ENCODE results near the gene ATOX1. TPM values are rescaled to one million over a fixed set of nuclear protein-coding genes. Genes with fewer than 3 reads are reported as not detected.

Gene ATOX1
- total and polyA plus RNA-seq, 2 of the 4 experiments (the other 2 are of a cell fraction), result 56.3 to 360 TPM

GRCh38 chr5:151734064-151734408 is 24.4 kb downstream of the ATOX1 start:
- no peaks in the 10 kb centered on the region for H3K27me3 ChIP-seq (ENCODE audit: control insufficient read depth, insufficient read depth, low read length)
- H2AK9ac ChIP-seq (replicated peaks; ENCODE audit: low read depth, low read length, poor library complexity), result no peak overlapping the region
- H2BK120ac ChIP-seq (ENCODE audit: low read depth, low read length), result no peak overlapping the region
- no peaks in the 10 kb centered on the region for H3K36me3 ChIP-seq (ENCODE audit: control insufficient read depth, insufficient read depth, low read length)
- H4K20me1 ChIP-seq (ENCODE audit: insufficient read depth, low read length), result no peaks in the 10 kb centered on the region
- H2BK20ac ChIP-seq (ENCODE audit: low read depth, low read length), result no peak overlapping the region
- no peak overlapping the region for H3K56ac ChIP-seq (ENCODE audit: extremely low read depth, insufficient read depth, low read length)
- H4K8ac ChIP-seq (ENCODE audit: low read depth in 2 of 2, low read length in 2 of 2), result no peak overlapping the region
- ChIA-PET CTCF (no interaction called here), POLR2A (ENCODE audit: unreplicated experiment) (interaction anchor here (1.3 kb wide), 1 partner anchor 47 kb away, joined by 3 read pairs; the partner anchor contains the start of gene SPARC)
- H3K9ac ChIP-seq (ENCODE audit: low read depth, low read length), result no peak overlapping the region
- 0 out of 2 replicates have a peak, but pooled peaks cover 2% of the 10 kb centered on the region for H3K9me3 ChIP-seq (ENCODE audit: control insufficient read depth, insufficient read depth, low read length)
- H3K4me2 ChIP-seq (ENCODE audit: low read depth, low read length), result no peak overlapping the region
- dilution Hi-C loops (cut with HindIII; ENCODE audit: low sequenced_read_pairs, unreplicated experiment) (no loop called here), in situ Hi-C loops (cut with MboI; ENCODE audit: low sequenced_read_pairs) (no loop called here), intact Hi-C loops (cut with micrococcal nuclease) (no loop called here)
- H3K4me3 ChIP-seq (ENCODE audit: insufficient read depth, low read depth, low read length), result no peak overlapping the region
- 100% methylated on average over 1 of the region's 3 CpGs; no CpG with 5 or more reads in 1 of the 2 experiments for WGBS, 2 experiments (ENCODE audit: extremely low coverage in 2 of 2, insufficient read length in 1 of 2)
- H4K5ac ChIP-seq (ENCODE audit: low read depth, low read length), result no peak overlapping the region
- H3K14ac ChIP-seq (replicated peaks; ENCODE audit: low read depth, low read length), result no peak overlapping the region
- H2AK5ac ChIP-seq (ENCODE audit: low read depth, low read length), result no peak overlapping the region
- TF ChIP-seq RAD21 (IDR thresholded peaks at IDR 0.05; ENCODE audit: low read length) (no peak), MAZ (IDR thresholded peaks at IDR 0.05; ENCODE audit: borderline replicate concordance, low read depth, low read length) (no peak), MAFK (IDR thresholded peaks at IDR 0.05; ENCODE audit: low read depth, low read length) (no peak), NFE2L2 (IDR thresholded peaks at IDR 0.05; ENCODE audit: low read depth, low read length) (no peak), ELK1 (IDR thresholded peaks at IDR 0.05; ENCODE audit: borderline replicate concordance, low read depth, low read length) (no peak), FOS (IDR thresholded peaks at IDR 0.05; ENCODE audit: low read depth, low read length) (no peak), POLR2A (IDR thresholded peaks at IDR 0.05; ENCODE audit: low read depth, low read length) (no peak), CEBPB (IDR thresholded peaks at IDR 0.05; ENCODE audit: low read depth, low read length) (no peak), USF2 (IDR thresholded peaks at IDR 0.05; ENCODE audit: low read depth, low read length) (no peak)
- no peak overlapping the region for H3K4ac ChIP-seq (ENCODE audit: low read depth, low read length)
- no peak overlapping the region for H2BK5ac ChIP-seq (ENCODE audit: low read depth, low read length, poor library complexity, severe bottlenecking)
- no peak overlapping the region for H2BK15ac ChIP-seq (ENCODE audit: low read depth, low read length)
- no peak for DNase-seq
- H3K18ac ChIP-seq (ENCODE audit: low read depth, low read length), result no peak overlapping the region
- no peak overlapping the region for H3K23ac ChIP-seq (ENCODE audit: low read depth, low read length)
- BruUV-seq (replicated peaks), result no TSS peak
- no peak overlapping the region for H4K91ac ChIP-seq (ENCODE audit: insufficient read depth, low read depth, low read length)
- H3K79me1 ChIP-seq (ENCODE audit: low read depth in 1 of 2, low read length in 2 of 2), result peaks cover 11 to 19% of the 10 kb centered on the region in 2 experiments; a peak in 3 of 4 replicates
- no peak for ATAC-seq (ENCODE audit: low read depth)
- no peak overlapping the region for H3K27ac ChIP-seq (ENCODE audit: insufficient read depth, low read length)
- no peak overlapping the region for H2AFZ ChIP-seq (replicated peaks; ENCODE audit: low read length, poor library complexity)
- H3K9me1 ChIP-seq (ENCODE audit: insufficient read depth, low read length), result peaks cover 7% of the 10 kb centered on the region; the same call in 1 of the 2 replicates
- H3K4me1 ChIP-seq (ENCODE audit: control insufficient read depth, insufficient read depth, low read length), result peaks cover 5% of the 10 kb centered on the region; the same call in 1 of the 2 replicates

Data from IMR-90 (cell line).